Fibroblast of peridontal ligament (primary cell): ENCODE results near the gene RALGAPA1.
"Not testable (repeated sequence)": the region's sequence is repeated elsewhere in the genome, so short reads cannot be mapped to it uniquely, and the experiment has no call there.

ENCODE experiments used
- DNase-seq: peaks from one replicate; pipeline ENCODE4 v3.0.0-alpha.2; 2010; ENCODE audit errors: extremely low read depth

Gene RALGAPA1

GRCh38 chr14:35631071-35631805 lies 177.9 kb downstream of the RALGAPA1 start:
- peak; percentile 10 for DNase-seq

- DNase-seq: no peak
These were observed 180.1 kb downstream of the RALGAPA1 start for GRCh38 chr14:35628989-35629388.

- DNase-seq: not testable (repeated sequence)
These were observed 182.1 kb downstream of the RALGAPA1 start for GRCh38 chr14:35626947-35627346.

- DNase-seq: not testable (repeated sequence)
These were observed 187.1 kb downstream of the RALGAPA1 start for GRCh38 chr14:35621996-35622395.

GRCh38 chr14:35619998-35620397 lies 189.1 kb downstream of the RALGAPA1 start:
- DNase-seq: not testable (repeated sequence)

- not testable (repeated sequence) for DNase-seq
These were observed 189.6 kb downstream of the RALGAPA1 start for GRCh38 chr14:35619461-35619860.

GRCh38 chr14:35617500-35617899 lies 191.6 kb downstream of the RALGAPA1 start:
- DNase-seq: no peak

- DNase-seq: no peak
These were observed 201.7 kb downstream of the RALGAPA1 start for GRCh38 chr14:35607380-35607779.

GRCh38 chr14:35600253-35600652 lies 208.8 kb downstream of the RALGAPA1 start:
- DNase-seq: no peak

- no peak for DNase-seq
These were observed 214.5 kb downstream of the RALGAPA1 start for GRCh38 chr14:35594616-35595015.

- not testable (repeated sequence) for DNase-seq
These were observed 221.7 kb downstream of the RALGAPA1 start for GRCh38 chr14:35587373-35587772.

GRCh38 chr14:35578639-35579038 lies 230.5 kb downstream of the RALGAPA1 start:
- DNase-seq: no peak

- DNase-seq: no peak
These were observed 231.0 kb downstream of the RALGAPA1 start for GRCh38 chr14:35578135-35578534.

GRCh38 chr14:35576856-35577255 lies 232.2 kb downstream of the RALGAPA1 start:
- no peak for DNase-seq

- peak; percentile 4 for DNase-seq
These were observed 232.8 kb downstream of the RALGAPA1 start for GRCh38 chr14:35576260-35576659.

- DNase-seq: no peak
These were observed 235.2 kb downstream of the RALGAPA1 start for GRCh38 chr14:35573911-35574310.

GRCh38 chr14:35571598-35571997 lies 237.5 kb downstream of the RALGAPA1 start:
- DNase-seq: no peak

GRCh38 chr14:35565871-35566464 lies 243.1 kb downstream of the RALGAPA1 start:
- DNase-seq: no peak

GRCh38 chr14:35558680-35559079 lies 250.4 kb downstream of the RALGAPA1 start:
- DNase-seq: no peak

GRCh38 chr14:35557221-35557747 lies 251.8 kb downstream of the RALGAPA1 start:
- DNase-seq: no peak

GRCh38 chr14:35556548-35556947 lies 252.5 kb downstream of the RALGAPA1 start:
- DNase-seq: no peak

- DNase-seq: peak; percentile 21
These were observed 255.3 kb downstream of the RALGAPA1 start for GRCh38 chr14:35553808-35554207.

GRCh38 chr14:35551081-35551480 lies 258.0 kb downstream of the RALGAPA1 start:
- DNase-seq: no peak
